GM12891 (cell line): ENCODE data around the gene PSME3.

Experiments
- DNase-seq: peaks from one replicate; pipeline ENCODE4 v3.0.0; 2011; ENCODE audit warnings: low spot score; ENCODE audit not compliant: insufficient read length
- FAIRE-seq: peaks from 2 replicates; lab custom pipeline; 2011; peaks lifted over from hg19 to GRCh38; lab: Jason Lieb, UNC
- PAX5 ChIP-seq: IDR thresholded peaks from 2 replicates; pipeline ENCODE4 v1.6.1; 2011; ENCODE audit warnings: low read length, moderate library complexity, mild to moderate bottlenecking; ENCODE audit not compliant: insufficient read depth, severe bottlenecking
- POLR2A ChIP-seq: IDR thresholded peaks from 2 replicates; pipeline ENCODE4 v1.6.1; 2011; ENCODE audit warnings: low read depth, low read length, control low read depth
- POLR2AphosphoS5 ChIP-seq: IDR thresholded peaks from 2 replicates; pipeline ENCODE4 v1.6.1; 2011; ENCODE audit warnings: low read depth, low read length, control low read depth
- POU2F2 ChIP-seq: IDR thresholded peaks from 2 replicates; pipeline ENCODE4 v1.6.1; 2011; ENCODE audit warnings: low read depth, mild to moderate bottlenecking, control low read depth, low read length, moderate library complexity
- SPI1 ChIP-seq: IDR thresholded peaks from 2 replicates; pipeline ENCODE4 v1.6.1; 2011; ENCODE audit warnings: low read depth, low read length, control low read depth
- TAF1 ChIP-seq: IDR thresholded peaks from 2 replicates; pipeline ENCODE4 v1.6.1; 2011; ENCODE audit warnings: low read depth, low read length, control low read depth

PSME3 gene

DNA sequence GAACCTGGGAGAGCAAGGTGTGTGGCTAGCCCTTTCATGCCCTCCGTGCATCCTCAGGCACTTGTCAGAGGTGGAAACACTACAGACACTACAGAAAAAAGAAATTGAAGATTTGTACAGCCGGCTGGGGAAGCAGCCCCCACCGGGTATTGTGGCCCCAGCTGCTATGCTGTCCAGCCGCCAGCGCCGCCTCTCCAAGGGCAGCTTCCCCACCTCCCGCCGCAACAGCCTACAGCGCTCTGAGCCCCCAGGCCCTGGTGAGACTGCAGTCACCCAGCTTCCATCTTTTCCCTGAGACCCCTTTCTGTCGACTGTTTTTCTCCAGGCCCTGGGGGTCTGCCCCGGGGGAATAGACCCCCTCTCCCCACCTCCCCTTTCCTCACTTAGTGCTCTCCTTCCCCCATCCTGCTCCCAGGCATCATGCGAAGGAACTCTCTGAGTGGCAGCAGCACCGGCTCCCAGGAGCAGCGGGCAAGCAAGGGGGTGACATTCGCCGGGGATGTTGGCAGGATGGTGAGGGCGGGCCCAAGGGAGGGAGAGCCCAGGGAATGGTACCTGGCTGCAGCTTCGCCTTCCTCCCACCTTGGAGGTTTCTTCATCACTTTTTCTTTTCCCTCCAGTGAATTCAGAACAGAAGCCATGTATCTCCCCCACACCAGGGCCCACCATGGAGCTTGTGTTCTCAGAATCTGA, 37.0 kb upstream of the PSME3 start:
- no peak for TF ChIP-seq TAF1
- no peak for TF ChIP-seq POLR2AphosphoS5
- no peak for TF ChIP-seq SPI1
- no peak for TF ChIP-seq POLR2A
- TF ChIP-seq PAX5, result no peak
- TF ChIP-seq POU2F2, result no peak
- DNase-seq (no peak), FAIRE-seq (no peak)

GRCh38 chr17:42797067-42798007, 35.9 kb upstream of the PSME3 start:
- TF ChIP-seq POLR2A (no peak), TAF1 (no peak), PAX5 (no peak), POU2F2 (no peak), POLR2AphosphoS5 (no peak), SPI1 (no peak)
- DNase-seq (no peak), FAIRE-seq (no peak)

GRCh38 chr17:42798011-42798382, 35.2 kb upstream of the PSME3 start:
- TF ChIP-seq POLR2A, result no peak
- TF ChIP-seq SPI1, result no peak
- TF ChIP-seq PAX5, result no peak
- TF ChIP-seq POU2F2, result no peak
- TF ChIP-seq TAF1, result no peak
- TF ChIP-seq POLR2AphosphoS5, result no peak
- no peak for DNase-seq
- FAIRE-seq, result no peak

- FAIRE-seq (peak; percentile 94), DNase-seq (peak; percentile 96)
- TF ChIP-seq POLR2A, result peak; percentile 55
- no peak for TF ChIP-seq PAX5
- TF ChIP-seq SPI1, result no peak
- TF ChIP-seq TAF1, result peak; percentile 69
- peak; percentile 80 for TF ChIP-seq POLR2AphosphoS5
- TF ChIP-seq POU2F2, result 0 out of 2 replicates have a peak, but pooled peaks have one; percentile 8
Measured at GRCh38 chr17:42798383-42799380, 34.5 kb upstream of the PSME3 start, which contains the start of the genes CNTD1 and COA3. CNTD1 (plus strand) TSS chr17:42798861; CDS start chr17:42799068, 207 bp downstream. COA3 (minus strand) TSS chr17:42798704; CDS start chr17:42798681, 23 bp downstream.

GRCh38 chr17:42803074-42803883, 29.9 kb upstream of the PSME3 start:
- DNase-seq (no peak), FAIRE-seq (no peak)
- TF ChIP-seq TAF1 (no peak), SPI1 (no peak), POLR2AphosphoS5 (no peak), PAX5 (no peak), POLR2A (no peak)

GRCh38 chr17:42804918-42805367, 28.3 kb upstream of the PSME3 start:
- TF ChIP-seq POLR2AphosphoS5, result no peak
- TF ChIP-seq SPI1, result no peak
- TF ChIP-seq PAX5, result no peak
- no peak for TF ChIP-seq TAF1
- FAIRE-seq (no peak), DNase-seq (no peak)

GRCh38 chr17:42806249-42806648, 26.9 kb upstream of the PSME3 start:
- FAIRE-seq (no peak), DNase-seq (no peak)
- TF ChIP-seq SPI1 (no peak), PAX5 (no peak), POU2F2 (no peak), POLR2A (no peak), TAF1 (no peak), POLR2AphosphoS5 (no peak)

GRCh38 chr17:42809250-42809649, 23.9 kb upstream of the PSME3 start:
- FAIRE-seq (no peak), DNase-seq (no peak)
- no peak for TF ChIP-seq TAF1
- no peak for TF ChIP-seq PAX5
- TF ChIP-seq POU2F2, result no peak
- no peak for TF ChIP-seq SPI1
- TF ChIP-seq POLR2AphosphoS5, result no peak
- TF ChIP-seq POLR2A, result no peak
